GM23338 (cell line): ENCODE data around the gene HPF1. TPM values are rescaled to one million over a fixed set of nuclear protein-coding genes. Genes with fewer than 3 reads are reported as not detected.

ENCODE experiments used
- ATAC-seq: fragments of 200-7000 bp; cut with Tn5 transposase; 3 replicates; pipeline ENCODE4 v1.9.1; 2020
- DNase-seq: peaks from one replicate; pipeline ENCODE4 v3.0.0-alpha.2; 2015; ENCODE audit warnings: low spot score
- H2AFZ ChIP-seq: fragments of 200-600 bp; sonication (generic); 2 replicates; pipeline ENCODE4 v1.8.0; 2016; ENCODE audit warnings: antibody characterized with exemption, mild to moderate bottlenecking, moderate library complexity
- H3F3A ChIP-seq: fragments of 200-600 bp; sonication (generic); replicated peaks from 2 replicates; pipeline ENCODE4 v1.8.0; 2017; ENCODE audit warnings: antibody characterized with exemption, mixed run types, low read depth
- H3K27ac ChIP-seq: fragments of 200-600 bp; sonication (generic); 2 replicates; pipeline ENCODE4 v1.6.1; 2016; ENCODE audit warnings: low read depth
- H3K27me3 ChIP-seq: fragments of 200-600 bp; sonication (generic); 2 replicates; pipeline ENCODE4 v1.8.0; 2016; ENCODE audit warnings: mild to moderate bottlenecking, mixed run types, moderate library complexity; ENCODE audit not compliant: insufficient read depth
- H3K36me3 ChIP-seq: fragments of 200-600 bp; sonication (generic); 2 replicates; pipeline ENCODE4 v1.8.0; 2016; ENCODE audit warnings: mild to moderate bottlenecking; ENCODE audit not compliant: insufficient read depth
- H3K4me1 ChIP-seq: fragments of 200-600 bp; sonication (generic); 2 replicates; pipeline ENCODE4 v1.8.0; 2016; ENCODE audit warnings: mild to moderate bottlenecking, moderate library complexity; ENCODE audit not compliant: insufficient read depth
- H3K4me2 ChIP-seq: fragments of 200-600 bp; sonication (generic); 2 replicates; pipeline ENCODE4 v1.7.1; 2017; ENCODE audit warnings: mixed run types
- H3K4me3 ChIP-seq: fragments of 200-600 bp; sonication (generic); 2 replicates; pipeline ENCODE4 v1.6.1; 2016; ENCODE audit warnings: mixed run types
- H3K79me2 ChIP-seq: fragments of 200-600 bp; sonication (generic); replicated peaks from 2 replicates; pipeline ENCODE4 v1.8.0; 2017; ENCODE audit warnings: mild to moderate bottlenecking; ENCODE audit not compliant: insufficient read depth
- H3K9me2 ChIP-seq: fragments of 200-600 bp; sonication (generic); 2 replicates; pipeline ENCODE4 v1.8.0; 2017; ENCODE audit not compliant: insufficient read depth
- H4K20me1 ChIP-seq: fragments of 200-600 bp; sonication (generic); replicated peaks from 2 replicates; pipeline ENCODE4 v1.8.0; 2017; ENCODE audit warnings: mild to moderate bottlenecking; ENCODE audit not compliant: insufficient read depth
- H3K27ac Mint-ChIP-seq: 2 replicates; pipeline ENCODE4 v1.8.0; 2020; ENCODE audit warnings: inconsistent platforms, mild to moderate bottlenecking, moderate library complexity, mixed read lengths
- H3K27me3 Mint-ChIP-seq: 3 replicates; pipeline ENCODE4 v1.8.0; 2022; ENCODE audit warnings: low read depth, mild to moderate bottlenecking, moderate library complexity, mixed read lengths, inconsistent platforms; ENCODE audit not compliant: insufficient read depth, poor library complexity
- H3K36me3 Mint-ChIP-seq: 3 replicates; pipeline ENCODE4 v1.8.0; 2021; ENCODE audit warnings: low read depth, mild to moderate bottlenecking, inconsistent platforms, moderate library complexity, mixed read lengths
- H3K4me1 Mint-ChIP-seq: 3 replicates; pipeline ENCODE4 v1.8.0; 2020; ENCODE audit warnings: mild to moderate bottlenecking, inconsistent platforms, mixed read lengths
- H3K4me3 Mint-ChIP-seq: 3 replicates; pipeline ENCODE4 v1.8.0; 2021; ENCODE audit warnings: moderate library complexity, mild to moderate bottlenecking, inconsistent platforms, mixed read lengths
- H3K9me3 Mint-ChIP-seq: 3 replicates; pipeline ENCODE4 v1.8.0; 2020; ENCODE audit warnings: moderate library complexity, mild to moderate bottlenecking, inconsistent platforms, mixed read lengths
- CREB1 ChIP-seq: fragments of 250-450 bp; sonication (Bioruptor Pico); IDR thresholded peaks from 2 replicates; pipeline ENCODE4 v1.5.0; 2020; ENCODE audit warnings: low read depth, mild to moderate bottlenecking, moderate library complexity
- CTCF ChIP-seq, 2 experiments: fragments of 200-600 bp in 1 of 2; sonication (generic) in 1 of 2; conservative IDR thresholded peaks; 2 replicates each; pipeline versions ENCODE4 v1.5.1 to v1.6.1; 2016 to 2017; ENCODE audit warnings: antibody characterized with exemption in 2 of 2, low read depth in 2 of 2, mild to moderate bottlenecking in 2 of 2, moderate library complexity in 1 of 2
- EZH2 ChIP-seq: fragments of 200-600 bp; sonication (generic); IDR thresholded peaks from one replicate; pipeline ENCODE4 v1.8.0; 2017; ENCODE audit warnings: antibody characterized with exemption, mild to moderate bottlenecking, low read depth; ENCODE audit not compliant: unreplicated experiment
- JUNB ChIP-seq: IDR thresholded peaks from one replicate; pipeline ENCODE4 v1.6.1; 2016; ENCODE audit warnings: antibody characterized with exemption; ENCODE audit not compliant: unreplicated experiment
- NANOG ChIP-seq: IDR thresholded peaks from 2 replicates; pipeline ENCODE4 v1.6.1; 2016; ENCODE audit warnings: antibody characterized with exemption, borderline replicate concordance
- STAT1 ChIP-seq: IDR thresholded peaks from one replicate; pipeline ENCODE4 v1.6.1; 2016; ENCODE audit warnings: antibody characterized with exemption; ENCODE audit not compliant: unreplicated experiment
- ZNF114 ChIP-seq: fragments of 250-450 bp; sonication (Bioruptor Pico); IDR thresholded peaks from 2 replicates; pipeline ENCODE4 v1.5.0; 2020; ENCODE audit warnings: mild to moderate bottlenecking, moderate library complexity
- ZNF331 ChIP-seq: fragments of 250-450 bp; sonication (Bioruptor Pico); IDR thresholded peaks from 2 replicates; pipeline ENCODE4 v1.5.0; 2020; ENCODE audit warnings: low read depth, mild to moderate bottlenecking, moderate library complexity
- polyA plus RNA-seq: library from polyadenylated mRNA; unstranded; fragments of >200 nt; fragmentation: Nextera tagmentation; extraction: Ambion mirVana; gene quantifications from 2 replicates; pipeline ENCODE4 v1.2.1, GENCODE V29; 2016
- total RNA-seq: library from RNA; depleted of rRNA; stranded (reverse); fragments of >200 nt; shearing (Covaris generic); gene quantifications from 2 replicates; pipeline ENCODE4 v1.2.3, GENCODE V29; 2014
- TF ChIP-seq, protein P1 (sequence below): IDR thresholded peaks from 2 replicates; pipeline ENCODE4 v1.6.1; 2016; ENCODE audit warnings: antibody characterized with exemption
- TF ChIP-seq, protein P2 (sequence below): IDR thresholded peaks from one replicate; pipeline ENCODE4 v1.6.1; 2018; ENCODE audit warnings: antibody characterized with exemption; ENCODE audit not compliant: unreplicated experiment

HPF1 gene
- total and polyA plus RNA-seq, 2 experiments from 2014 or later: 57.6 to 128 TPM

GRCh38 chr4:169765835-169766234, 8.1 kb upstream of the HPF1 start (continued):
- TF ChIP-seq ZNF331 (CRISPR knock-in tag) (no peak), STAT1 (no peak), NANOG (no peak), CREB1 (no peak)
- TF ChIP-seq, protein P1, sequence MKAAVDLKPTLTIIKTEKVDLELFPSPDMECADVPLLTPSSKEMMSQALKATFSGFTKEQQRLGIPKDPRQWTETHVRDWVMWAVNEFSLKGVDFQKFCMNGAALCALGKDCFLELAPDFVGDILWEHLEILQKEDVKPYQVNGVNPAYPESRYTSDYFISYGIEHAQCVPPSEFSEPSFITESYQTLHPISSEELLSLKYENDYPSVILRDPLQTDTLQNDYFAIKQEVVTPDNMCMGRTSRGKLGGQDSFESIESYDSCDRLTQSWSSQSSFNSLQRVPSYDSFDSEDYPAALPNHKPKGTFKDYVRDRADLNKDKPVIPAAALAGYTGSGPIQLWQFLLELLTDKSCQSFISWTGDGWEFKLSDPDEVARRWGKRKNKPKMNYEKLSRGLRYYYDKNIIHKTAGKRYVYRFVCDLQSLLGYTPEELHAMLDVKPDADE: no peak
- TF ChIP-seq, protein P2, sequence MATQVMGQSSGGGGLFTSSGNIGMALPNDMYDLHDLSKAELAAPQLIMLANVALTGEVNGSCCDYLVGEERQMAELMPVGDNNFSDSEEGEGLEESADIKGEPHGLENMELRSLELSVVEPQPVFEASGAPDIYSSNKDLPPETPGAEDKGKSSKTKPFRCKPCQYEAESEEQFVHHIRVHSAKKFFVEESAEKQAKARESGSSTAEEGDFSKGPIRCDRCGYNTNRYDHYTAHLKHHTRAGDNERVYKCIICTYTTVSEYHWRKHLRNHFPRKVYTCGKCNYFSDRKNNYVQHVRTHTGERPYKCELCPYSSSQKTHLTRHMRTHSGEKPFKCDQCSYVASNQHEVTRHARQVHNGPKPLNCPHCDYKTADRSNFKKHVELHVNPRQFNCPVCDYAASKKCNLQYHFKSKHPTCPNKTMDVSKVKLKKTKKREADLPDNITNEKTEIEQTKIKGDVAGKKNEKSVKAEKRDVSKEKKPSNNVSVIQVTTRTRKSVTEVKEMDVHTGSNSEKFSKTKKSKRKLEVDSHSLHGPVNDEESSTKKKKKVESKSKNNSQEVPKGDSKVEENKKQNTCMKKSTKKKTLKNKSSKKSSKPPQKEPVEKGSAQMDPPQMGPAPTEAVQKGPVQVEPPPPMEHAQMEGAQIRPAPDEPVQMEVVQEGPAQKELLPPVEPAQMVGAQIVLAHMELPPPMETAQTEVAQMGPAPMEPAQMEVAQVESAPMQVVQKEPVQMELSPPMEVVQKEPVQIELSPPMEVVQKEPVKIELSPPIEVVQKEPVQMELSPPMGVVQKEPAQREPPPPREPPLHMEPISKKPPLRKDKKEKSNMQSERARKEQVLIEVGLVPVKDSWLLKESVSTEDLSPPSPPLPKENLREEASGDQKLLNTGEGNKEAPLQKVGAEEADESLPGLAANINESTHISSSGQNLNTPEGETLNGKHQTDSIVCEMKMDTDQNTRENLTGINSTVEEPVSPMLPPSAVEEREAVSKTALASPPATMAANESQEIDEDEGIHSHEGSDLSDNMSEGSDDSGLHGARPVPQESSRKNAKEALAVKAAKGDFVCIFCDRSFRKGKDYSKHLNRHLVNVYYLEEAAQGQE: no peak

GRCh38 chr4:169761846-169762245, 4.1 kb upstream of the HPF1 start:
- no peaks in the 10 kb centered on the region for H3K9me3 Mint-ChIP-seq
- Histone ChIP-seq H3K79me2 (peaks cover under 1% of the 10 kb centered on the region), H3K4me2 (no peak overlapping the region), H2AFZ (no peak overlapping the region), H3K27ac (no peak overlapping the region), H3K4me3 (no peak overlapping the region), H3K9me2 (no peaks in the 10 kb centered on the region), H3K4me1 (peaks cover under 1% of the 10 kb centered on the region; the same call in 1 of the 2 replicates), H3K27me3 (no peaks in the 10 kb centered on the region), H3K36me3 (no peaks in the 10 kb centered on the region), H3F3A (no peaks in the 10 kb centered on the region; the same call in 1 of the 2 replicates), H4K20me1 (no peaks in the 10 kb centered on the region)
- ATAC-seq: no peak
- H3K4me1 Mint-ChIP-seq: peaks cover 8% of the 10 kb centered on the region
- DNase-seq: no peak
- H3K27me3 Mint-ChIP-seq: peaks cover 3% of the 10 kb centered on the region
- no peak overlapping the region for H3K27ac Mint-ChIP-seq
- no peaks in the 10 kb centered on the region for H3K36me3 Mint-ChIP-seq
- no peak overlapping the region for H3K4me3 Mint-ChIP-seq
- no peak for TF ChIP-seq ZNF114 (CRISPR knock-in tag)
- TF ChIP-seq CTCF (conservative IDR thresholded peaks at IDR 0.05; ENCODE audit: low read depth in 2 of 2): no peak
- TF ChIP-seq, protein P2: no peak
- TF ChIP-seq EZH2: no peak
- no peak for TF ChIP-seq JUNB
